GM20000 (cell line): ENCODE results near the gene IL31RA.

Experiments used
- DNase-seq: peaks from one replicate; pipeline ENCODE4 v3.0.0; 2012; ENCODE audit warnings: low spot score
- CTCF ChIP-seq: IDR thresholded peaks from 2 replicates; pipeline ENCODE4 v1.5.1; 2012; ENCODE audit warnings: mild to moderate bottlenecking, control low read depth; ENCODE audit errors: extremely low read depth, missing control alignments

Gene IL31RA

GRCh38 chr5:55860288-55860687 is 9.1 kb downstream of the IL31RA start:
- no peak for TF ChIP-seq CTCF
- no peak for DNase-seq

- no peak for TF ChIP-seq CTCF
- no peak for DNase-seq
Measured at GRCh38 chr5:55860709-55861108, 9.6 kb downstream of the IL31RA start.

- no peak for DNase-seq
- TF ChIP-seq CTCF: no peak
Measured at GRCh38 chr5:55864606-55865541, 13.7 kb downstream of the IL31RA start.

- no peak for DNase-seq
- TF ChIP-seq CTCF: no peak
Measured at GRCh38 chr5:55865831-55866230, 14.7 kb downstream of the IL31RA start.

GRCh38 chr5:55866485-55866884 is 15.3 kb downstream of the IL31RA start:
- no peak for TF ChIP-seq CTCF
- no peak for DNase-seq

- no peak for DNase-seq
- TF ChIP-seq CTCF: no peak
Measured at GRCh38 chr5:55866934-55867333, 15.8 kb downstream of the IL31RA start.

- DNase-seq: no peak
Measured at GRCh38 chr5:55868846-55869245, 17.7 kb downstream of the IL31RA start.

More at GRCh38 chr5:55868846-55869245, 17.7 kb downstream of the IL31RA start:
- TF ChIP-seq CTCF: no peak
